Measurements from ENCODE around the gene BIK. TPM values are rescaled to one million over a fixed set of nuclear protein-coding genes. Genes with fewer than 3 reads are reported as not detected.

The BIK gene
- total and polyA plus RNA-seq, 2 experiments from 2014 or later: 9.6 to 9.8 TPM

- TF ChIP-seq ZNF462 (CRISPR knock-in tag; IDR thresholded peaks at IDR 0.05) (no peak), EZH2 (IDR thresholded peaks at IDR 0.05; ENCODE audit: low read depth, unreplicated experiment) (no peak), NANOG (IDR thresholded peaks at IDR 0.05; ENCODE audit: borderline replicate concordance) (no peak)
Measured at GRCh38 chr22:43118024-43118849, 7.7 kb downstream of the BIK start (continued).

GRCh38 chr22:43118953-43119458 lies 8.5 kb downstream of the BIK start:
- Histone ChIP-seq H3K27ac (ENCODE audit: low read depth) (no peak overlapping the region), H2AFZ (no peak overlapping the region), H3K27me3 (ENCODE audit: insufficient read depth) (no peaks in the 10 kb centered on the region), H4K20me1 (replicated peaks; ENCODE audit: insufficient read depth) (no peaks in the 10 kb centered on the region), H3K9me2 (ENCODE audit: insufficient read depth) (no peaks in the 10 kb centered on the region), H3K4me2 (no peak overlapping the region), H3K36me3 (ENCODE audit: insufficient read depth) (no peaks in the 10 kb centered on the region), H3K79me2 (replicated peaks; ENCODE audit: insufficient read depth) (no peaks in the 10 kb centered on the region), H3F3A (replicated peaks; ENCODE audit: low read depth) (no peaks in the 10 kb centered on the region), H3K4me1 (ENCODE audit: insufficient read depth) (no peaks in the 10 kb centered on the region), H3K4me3 (no peak overlapping the region)
- no peaks in the 10 kb centered on the region for H3K36me3 Mint-ChIP-seq (ENCODE audit: low read depth)
- no peak overlapping the region for H3K4me3 Mint-ChIP-seq
- no peak overlapping the region for H3K27ac Mint-ChIP-seq
- H3K9me3 Mint-ChIP-seq: no peaks in the 10 kb centered on the region; the same call in 2 of the 3 replicates
- no peak for DNase-seq (ENCODE audit: low spot score)
- peaks cover 7% of the 10 kb centered on the region for H3K27me3 Mint-ChIP-seq (ENCODE audit: insufficient read depth, low read depth, poor library complexity)
- H3K4me1 Mint-ChIP-seq: peaks cover 7% of the 10 kb centered on the region; the same call in 2 of the 3 replicates
- no peak for ATAC-seq
- TF ChIP-seq ZNF462 (CRISPR knock-in tag; IDR thresholded peaks at IDR 0.05): no peak
